HK-2 (cell line): ENCODE measurements around the gene TREML4.
"Not testable (repeated sequence)": the region's sequence is repeated elsewhere in the genome, so short reads cannot be mapped to it uniquely, and the experiment has no call there.

Experiments used
- DNase-seq: peaks from one replicate; pipeline ENCODE4 v3.0.0-alpha.2; 2018; ENCODE audit not compliant: unreplicated experiment

The TREML4 gene

GRCh38 chr6:41208439-41209106 is 19.6 kb upstream of the TREML4 start:
- DNase-seq, result no peak

- no peak for DNase-seq
These were observed 18.4 kb upstream of the TREML4 start for GRCh38 chr6:41209547-41210320.

- no peak for DNase-seq
These were observed 13.4 kb upstream of the TREML4 start for GRCh38 chr6:41214559-41215238.

GRCh38 chr6:41215777-41216176 is 12.4 kb upstream of the TREML4 start:
- no peak for DNase-seq

GRCh38 chr6:41216616-41217015 is 11.5 kb upstream of the TREML4 start:
- DNase-seq, result no peak

- DNase-seq, result no peak
These were observed 6.1 kb upstream of the TREML4 start for GRCh38 chr6:41222045-41222444.

GRCh38 chr6:41222513-41222912 is 5.6 kb upstream of the TREML4 start:
- DNase-seq, result no peak

GRCh38 chr6:41224800-41225199 is 3.3 kb upstream of the TREML4 start:
- no peak for DNase-seq

- DNase-seq, result no peak
These were observed 1.4 kb upstream of the TREML4 start for GRCh38 chr6:41226752-41227151.

GRCh38 chr6:41228616-41229015 is 467 bp downstream of the TREML4 start:
- no peak for DNase-seq

- no peak for DNase-seq
These were observed 1.6 kb downstream of the TREML4 start for GRCh38 chr6:41229721-41230120.

- DNase-seq, result no peak
These were observed 3.1 kb downstream of the TREML4 start for GRCh38 chr6:41231246-41231645.

- DNase-seq, result no peak
These were observed 4.5 kb downstream of the TREML4 start for GRCh38 chr6:41232667-41233066.

GRCh38 chr6:41236276-41236675 is 8.1 kb downstream of the TREML4 start:
- no peak for DNase-seq

- no peak for DNase-seq
These were observed 9.0 kb downstream of the TREML4 start for GRCh38 chr6:41237128-41237527.

GRCh38 chr6:41239467-41240159 is 11.5 kb downstream of the TREML4 start:
- DNase-seq, result no peak

- DNase-seq, result not testable (repeated sequence)
These were observed 18.4 kb downstream of the TREML4 start for GRCh38 chr6:41246529-41246928.

GRCh38 chr6:41247288-41247865 is 19.2 kb downstream of the TREML4 start:
- DNase-seq, result no peak

- no peak for DNase-seq
These were observed 19.9 kb downstream of the TREML4 start for GRCh38 chr6:41247882-41248705.

- no peak for DNase-seq
These were observed 24.4 kb downstream of the TREML4 start for GRCh38 chr6:41252401-41253169.
